Smooth muscle cell (in vitro differentiated cells): ENCODE data around the gene RMND1. TPM values are rescaled to one million over a fixed set of nuclear protein-coding genes. Genes with fewer than 3 reads are reported as not detected.

Experiments
- DNase-seq: peaks from one replicate; lab custom pipeline; 2025; ENCODE audit not compliant: unreplicated experiment; lab: John Stamatoyannopoulos, UW
- H2AFZ ChIP-seq: fragments of 200-600 bp; sonication (generic); 2 replicates; pipeline ENCODE4 v1.6.0; 2016; ENCODE audit warnings: antibody characterized with exemption, low read depth, mild to moderate bottlenecking
- H3F3A ChIP-seq: fragments of 200-600 bp; sonication (generic); 2 replicates; pipeline ENCODE4 v1.6.0; 2017; ENCODE audit warnings: antibody characterized with exemption, low read depth
- H3K27ac ChIP-seq: fragments of 200-600 bp; sonication (generic); 2 replicates; pipeline ENCODE4 v1.5.1; 2016; ENCODE audit warnings: low read depth, mild to moderate bottlenecking
- H3K27me3 ChIP-seq: fragments of 200-600 bp; sonication (generic); 2 replicates; pipeline ENCODE4 v1.6.1; 2016; ENCODE audit warnings: low read depth, mild to moderate bottlenecking
- H3K36me3 ChIP-seq: fragments of 200-600 bp; sonication (generic); 2 replicates; pipeline ENCODE4 v1.5.1; 2016; ENCODE audit warnings: low read depth
- H3K4me1 ChIP-seq: fragments of 200-600 bp; sonication (generic); 2 replicates; pipeline ENCODE4 v1.5.1; 2016; ENCODE audit warnings: low read depth
- H3K4me2 ChIP-seq: fragments of 200-600 bp; sonication (generic); 2 replicates; pipeline ENCODE4 v1.6.0; 2016; ENCODE audit warnings: mild to moderate bottlenecking
- H3K4me3 ChIP-seq: fragments of 200-600 bp; sonication (generic); 2 replicates; pipeline ENCODE4 v1.5.1; 2016; ENCODE audit warnings: mild to moderate bottlenecking
- H3K79me2 ChIP-seq: fragments of 200-600 bp; sonication (generic); 2 replicates; pipeline ENCODE4 v1.6.0; 2016; ENCODE audit warnings: low read depth, mild to moderate bottlenecking
- H3K9ac ChIP-seq: fragments of 200-600 bp; sonication (generic); 2 replicates; pipeline ENCODE4 v1.6.0; 2016; ENCODE audit warnings: low read depth
- H3K9me3 ChIP-seq: fragments of 200-600 bp; sonication (generic); replicated peaks from 2 replicates; pipeline ENCODE4 v1.5.1; 2016; ENCODE audit warnings: low read depth
- H4K20me1 ChIP-seq: fragments of 200-600 bp; sonication (generic); 2 replicates; pipeline ENCODE4 v1.6.0; 2016; ENCODE audit warnings: low read depth
- WGBS: methylation state at CpG from one replicate; pipeline ENCODE4 v1.1.7; 2016; ENCODE audit warnings: low lambda C conversion rate; 5-methylcytosine and 5-hydroxymethylcytosine counted together
- polyA plus RNA-seq: library from polyadenylated mRNA; unstranded; fragments of >200 nt; fragmentation: Nextera tagmentation; extraction: Ambion mirVana; gene quantifications from 2 replicates; pipeline ENCODE4 v1.2.1, GENCODE V29; 2016
- total RNA-seq: library from RNA; depleted of rRNA; stranded (reverse); fragments of >200 nt; gene quantifications from 2 replicates; pipeline ENCODE4 v1.2.3, GENCODE V29; 2014
- TF ChIP-seq, protein P1 (sequence below): fragments of 200-600 bp; sonication (generic); IDR thresholded peaks from 2 replicates; pipeline ENCODE4 v1.5.1; 2017; ENCODE audit warnings: borderline replicate concordance, mild to moderate bottlenecking, antibody characterized with exemption; ENCODE audit not compliant: insufficient read depth, poor library complexity, severe bottlenecking

RMND1 gene
- total and polyA plus RNA-seq, 2 experiments from 2014 or later = 13.0 to 27.9 TPM

DNA sequence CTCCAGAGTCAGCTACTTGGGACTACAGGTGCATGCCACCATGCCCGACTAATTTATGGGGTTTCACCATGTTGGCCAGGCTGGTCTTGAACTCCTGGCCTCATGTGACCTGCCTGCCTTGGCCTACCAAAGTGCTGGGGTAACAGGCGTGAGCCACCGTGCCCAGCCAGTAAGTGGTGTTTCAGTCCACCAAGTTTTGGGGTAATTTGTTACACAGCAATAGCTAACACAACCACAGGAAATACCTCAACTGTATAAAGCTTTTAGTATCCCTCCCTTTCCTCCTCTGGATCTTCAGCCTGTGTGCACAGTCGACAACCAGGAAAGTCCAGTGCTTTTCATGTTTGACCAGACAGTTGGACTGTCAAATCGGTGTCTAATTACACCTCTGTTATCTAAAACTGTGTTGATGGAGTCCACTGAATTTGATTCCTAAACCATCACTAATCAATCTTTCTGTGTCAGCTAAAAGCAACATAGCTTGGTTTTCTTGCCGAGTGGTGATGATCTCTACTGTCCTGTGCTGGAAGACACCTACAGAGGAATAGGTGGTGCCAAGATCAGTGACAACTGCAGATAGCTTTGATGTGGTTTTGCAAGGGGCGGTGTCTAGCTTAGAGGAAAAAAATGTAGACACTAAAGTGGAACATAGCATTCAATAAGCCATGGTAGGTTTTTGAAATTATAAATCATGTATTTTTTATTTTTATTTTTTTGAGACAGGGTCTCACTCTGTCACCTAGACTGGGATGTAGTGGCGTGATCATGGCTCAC lies 38.4 kb downstream of the RMND1 start:
- Histone ChIP-seq H3K36me3 (peaks cover 4% of the 10 kb centered on the region), H2AFZ (no peak overlapping the region), H3K9ac (no peak overlapping the region), H3K4me3 (no peak overlapping the region), H3F3A (peaks cover 11% of the 10 kb centered on the region), H4K20me1 (peaks cover 4% of the 10 kb centered on the region), H3K9me3 (no peaks in the 10 kb centered on the region), H3K27ac (no peak overlapping the region), H3K4me2 (no peak overlapping the region), H3K79me2 (no peaks in the 10 kb centered on the region), H3K4me1 (no peaks in the 10 kb centered on the region), H3K27me3 (no peaks in the 10 kb centered on the region)
- DNase-seq = no peak
- TF ChIP-seq, protein P1, sequence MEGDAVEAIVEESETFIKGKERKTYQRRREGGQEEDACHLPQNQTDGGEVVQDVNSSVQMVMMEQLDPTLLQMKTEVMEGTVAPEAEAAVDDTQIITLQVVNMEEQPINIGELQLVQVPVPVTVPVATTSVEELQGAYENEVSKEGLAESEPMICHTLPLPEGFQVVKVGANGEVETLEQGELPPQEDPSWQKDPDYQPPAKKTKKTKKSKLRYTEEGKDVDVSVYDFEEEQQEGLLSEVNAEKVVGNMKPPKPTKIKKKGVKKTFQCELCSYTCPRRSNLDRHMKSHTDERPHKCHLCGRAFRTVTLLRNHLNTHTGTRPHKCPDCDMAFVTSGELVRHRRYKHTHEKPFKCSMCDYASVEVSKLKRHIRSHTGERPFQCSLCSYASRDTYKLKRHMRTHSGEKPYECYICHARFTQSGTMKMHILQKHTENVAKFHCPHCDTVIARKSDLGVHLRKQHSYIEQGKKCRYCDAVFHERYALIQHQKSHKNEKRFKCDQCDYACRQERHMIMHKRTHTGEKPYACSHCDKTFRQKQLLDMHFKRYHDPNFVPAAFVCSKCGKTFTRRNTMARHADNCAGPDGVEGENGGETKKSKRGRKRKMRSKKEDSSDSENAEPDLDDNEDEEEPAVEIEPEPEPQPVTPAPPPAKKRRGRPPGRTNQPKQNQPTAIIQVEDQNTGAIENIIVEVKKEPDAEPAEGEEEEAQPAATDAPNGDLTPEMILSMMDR = no peak
- WGBS = 96% methylated on average over 8 of the region's 8 CpGs

DNA sequence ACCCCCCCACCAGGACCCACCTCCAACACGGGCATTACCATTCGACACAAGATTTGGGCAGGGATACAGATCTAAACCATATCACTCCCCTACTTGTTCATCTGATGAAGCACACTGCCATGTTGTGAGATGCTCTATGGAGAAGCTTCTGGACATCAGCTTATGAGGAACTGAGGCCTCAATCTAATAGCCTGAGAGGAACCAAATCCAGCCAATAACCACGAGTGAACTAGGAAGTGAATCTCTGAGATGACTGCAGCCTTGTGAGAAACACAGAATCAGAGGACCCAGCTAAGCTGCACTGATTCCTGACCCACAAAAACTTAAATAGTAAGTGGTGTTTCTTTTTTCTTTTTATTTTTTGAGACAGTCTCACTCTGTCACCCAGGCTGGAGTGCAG lies 39.0 kb downstream of the RMND1 start:
- no peak overlapping the region for H3K4me3 ChIP-seq
- no peak overlapping the region for H3K9ac ChIP-seq
- H3K79me2 ChIP-seq = no peaks in the 10 kb centered on the region
- peaks cover 12% of the 10 kb centered on the region for H3F3A ChIP-seq
- no peak overlapping the region for H3K4me2 ChIP-seq
- H4K20me1 ChIP-seq = peaks cover 5% of the 10 kb centered on the region
- no peaks in the 10 kb centered on the region for H3K4me1 ChIP-seq
- peaks cover 4% of the 10 kb centered on the region for H3K36me3 ChIP-seq
- H3K9me3 ChIP-seq = no peaks in the 10 kb centered on the region
- TF ChIP-seq, protein P1 = no peak
- H3K27ac ChIP-seq = no peak overlapping the region
- H3K27me3 ChIP-seq = no peaks in the 10 kb centered on the region
- no peak for DNase-seq
- no peak overlapping the region for H2AFZ ChIP-seq
- 100% methylated on average over 3 of the region's 3 CpGs for WGBS

DNA sequence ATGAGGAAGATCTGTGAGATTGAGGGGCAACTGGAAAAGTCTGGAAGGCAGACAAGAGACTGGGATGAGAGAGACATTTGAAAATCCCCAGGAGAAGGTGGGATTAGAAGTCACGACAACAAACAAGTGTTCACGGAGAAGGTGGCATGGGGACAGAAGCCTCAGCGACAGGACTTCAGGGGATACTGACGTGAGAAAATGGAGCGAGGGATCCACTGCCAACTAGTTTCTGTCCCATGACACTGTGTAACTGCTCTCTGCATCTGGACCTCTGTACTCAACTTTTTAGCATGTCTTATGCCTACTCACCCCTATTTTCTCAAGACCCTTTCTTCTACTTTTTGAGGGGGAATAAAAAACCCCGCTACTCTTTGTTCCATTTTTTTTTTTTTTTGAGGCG lies 42.2 kb downstream of the RMND1 start:
- H3F3A ChIP-seq = peaks cover 14% of the 10 kb centered on the region
- no peaks in the 10 kb centered on the region for H3K36me3 ChIP-seq
- H3K9ac ChIP-seq = no peak overlapping the region
- no peak overlapping the region for H3K27ac ChIP-seq
- no peak overlapping the region for H2AFZ ChIP-seq
- H3K79me2 ChIP-seq = no peaks in the 10 kb centered on the region
- no peaks in the 10 kb centered on the region for H3K27me3 ChIP-seq
- 91% methylated on average over 7 of the region's 7 CpGs for WGBS
- TF ChIP-seq, protein P1 = no peak
- no peaks in the 10 kb centered on the region for H3K4me1 ChIP-seq
- no peak for DNase-seq
- no peak overlapping the region for H3K4me3 ChIP-seq
- peaks cover 36% of the 10 kb centered on the region for H4K20me1 ChIP-seq
- H3K4me2 ChIP-seq = no peak overlapping the region
- H3K9me3 ChIP-seq = no peaks in the 10 kb centered on the region

DNA sequence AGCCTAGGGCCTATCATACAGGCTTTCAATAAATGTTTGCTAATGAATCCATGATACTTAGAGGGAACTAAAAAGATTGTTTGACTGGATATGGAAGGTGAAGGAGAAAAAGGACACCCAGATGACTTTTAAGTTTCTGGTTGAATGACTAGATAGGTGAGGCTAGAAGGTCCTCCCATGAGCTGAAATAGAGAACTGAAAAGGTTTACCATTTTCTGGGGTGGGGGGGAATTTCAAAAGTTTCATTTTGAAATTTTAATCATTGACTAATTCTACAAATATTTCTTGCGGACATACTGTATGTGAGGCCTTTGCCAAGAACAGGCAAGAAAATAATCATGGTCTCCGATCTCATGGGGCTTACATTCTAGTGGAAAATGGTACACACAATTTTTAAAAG lies 42.7 kb downstream of the RMND1 start:
- H3K4me3 ChIP-seq = no peak overlapping the region
- no peaks in the 10 kb centered on the region for H3K36me3 ChIP-seq
- no peaks in the 10 kb centered on the region for H3K9me3 ChIP-seq
- H4K20me1 ChIP-seq = peaks cover 41% of the 10 kb centered on the region
- no peaks in the 10 kb centered on the region for H3K79me2 ChIP-seq
- 95% methylated on average over 2 of the region's 2 CpGs for WGBS
- no peaks in the 10 kb centered on the region for H3K27me3 ChIP-seq
- no peak overlapping the region for H3K4me2 ChIP-seq
- H3F3A ChIP-seq = peaks cover 18% of the 10 kb centered on the region
- H3K9ac ChIP-seq = no peak overlapping the region
- H3K27ac ChIP-seq = peak overlapping the region; percentile 6
- TF ChIP-seq, protein P1 = no peak
- no peak overlapping the region for H2AFZ ChIP-seq
- DNase-seq = no peak
- no peaks in the 10 kb centered on the region for H3K4me1 ChIP-seq
